Subcutaneous abdominal adipose tissue (tissue), 5 donors: Measurements from ENCODE around the gene TMEM263.
"Not testable (repeated sequence)": the region's sequence is repeated elsewhere in the genome, so short reads cannot be mapped to it uniquely, and the experiment has no call there.

Experiments
- H3K27ac ChIP-seq: one replicate; pipeline ENCODE4 v1.7.0; 2013; ENCODE audit warnings: low read depth, mild to moderate bottlenecking, inconsistent platforms, low read length, moderate library complexity
- H3K27me3 ChIP-seq, 5 donors: one replicate each; pipeline ENCODE4 v1.7.0; 2013; ENCODE audit warnings: low read length in 5 of 5, inconsistent platforms in 1 of 5; ENCODE audit not compliant: control insufficient read depth in 5 of 5, insufficient read depth in 4 of 5
- H3K36me3 ChIP-seq, 5 donors: one replicate each; pipeline ENCODE4 v1.7.0; 2013; ENCODE audit warnings: low read length in 5 of 5; ENCODE audit not compliant: control insufficient read depth in 5 of 5, insufficient read depth in 5 of 5
- H3K4me1 ChIP-seq, 5 donors: one replicate each; pipeline ENCODE4 v1.7.0; 2013; ENCODE audit warnings: low read length in 5 of 5, mild to moderate bottlenecking in 3 of 5, moderate library complexity in 1 of 5; ENCODE audit not compliant: control insufficient read depth in 5 of 5, insufficient read depth in 5 of 5
- H3K4me3 ChIP-seq, 5 donors: one replicate each; pipeline ENCODE4 v1.7.0; 2013; ENCODE audit warnings: low read length in 5 of 5, low read depth in 1 of 5
- H3K9ac ChIP-seq, 5 donors: one replicate each; pipeline ENCODE4 v1.7.0; 2013; ENCODE audit warnings: low read length in 5 of 5, mild to moderate bottlenecking in 4 of 5, moderate library complexity in 3 of 5
- H3K9me3 ChIP-seq, 5 donors: one replicate each; pipeline ENCODE4 v1.7.0; 2013; ENCODE audit warnings: low read length in 5 of 5; ENCODE audit not compliant: control insufficient read depth in 5 of 5
- donor health status: healthy.
- donor health status: healthy.
- donor health status: healthy.
- donor health status: healthy.
- donor health status: healthy.

TMEM263 gene

GRCh38 chr12:106999446-106999845 is 43.7 kb downstream of the TMEM263 start:
- H3K36me3 ChIP-seq: peaks cover 6 to 26% (median 8%) of the 10 kb centered on the region in 5 donors
- H3K9me3 ChIP-seq: no peaks in the 10 kb centered on the region
- no peak overlapping the region for H3K4me3 ChIP-seq
- no peak overlapping the region for H3K27ac ChIP-seq
- no peaks in the 10 kb centered on the region for H3K27me3 ChIP-seq
- peaks cover 0 to 5% (median 0%) of the 10 kb centered on the region in 5 donors for H3K4me1 ChIP-seq
- no peak overlapping the region for H3K9ac ChIP-seq

GRCh38 chr12:107002665-107003064 is 47.0 kb downstream of the TMEM263 start:
- peaks cover 0 to 11% (median 3%) of the 10 kb centered on the region in 5 donors for H3K36me3 ChIP-seq
- H3K9ac ChIP-seq, H3K27me3 ChIP-seq, H3K4me1 ChIP-seq, H3K9me3 ChIP-seq, H3K27ac ChIP-seq, H3K4me3 ChIP-seq: not testable (repeated sequence)

- Histone ChIP-seq H3K4me1 (no peaks in the 10 kb centered on the region), H3K27ac (no peak overlapping the region), H3K9ac (no peak overlapping the region), H3K36me3 (no peaks in the 10 kb centered on the region), H3K9me3 (no peaks in the 10 kb centered on the region), H3K27me3 (no peaks in the 10 kb centered on the region), H3K4me3 (no peak overlapping the region)
Measured at GRCh38 chr12:107007411-107007810, 51.7 kb downstream of the TMEM263 start.

- no peak overlapping the region for H3K4me3 ChIP-seq
- no peaks in the 10 kb centered on the region for H3K27me3 ChIP-seq
- no peaks in the 10 kb centered on the region for H3K36me3 ChIP-seq
- no peaks in the 10 kb centered on the region for H3K4me1 ChIP-seq
- H3K9me3 ChIP-seq: no peaks in the 10 kb centered on the region
- H3K9ac ChIP-seq: no peak overlapping the region
- no peak overlapping the region for H3K27ac ChIP-seq
Measured at GRCh38 chr12:107011519-107011918, 55.8 kb downstream of the TMEM263 start.

GRCh38 chr12:107012736-107013425 is 57.2 kb downstream of the TMEM263 start:
- H3K27me3 ChIP-seq: no peaks in the 10 kb centered on the region

GRCh38 chr12:107014055-107014454 is 58.3 kb downstream of the TMEM263 start:
- H3K4me1 ChIP-seq: no peaks in the 10 kb centered on the region
- no peak overlapping the region for H3K4me3 ChIP-seq
- H3K9me3 ChIP-seq: no peaks in the 10 kb centered on the region
- no peak overlapping the region for H3K9ac ChIP-seq
- H3K36me3 ChIP-seq: peaks cover 0 to 4% (median 0%) of the 10 kb centered on the region in 5 donors
- H3K27ac ChIP-seq: no peak overlapping the region
- H3K27me3 ChIP-seq: no peaks in the 10 kb centered on the region

More at GRCh38 chr12:107012736-107013425, 57.2 kb downstream of the TMEM263 start:
- Histone ChIP-seq H3K9me3 (no peaks in the 10 kb centered on the region), H3K4me3 (no peak overlapping the region), H3K4me1 (no peaks in the 10 kb centered on the region), H3K9ac (no peak overlapping the region), H3K36me3 (peaks cover 0 to 4% (median 0%) of the 10 kb centered on the region in 5 donors), H3K27ac (no peak overlapping the region)

- H3K27me3 ChIP-seq: no peaks in the 10 kb centered on the region
- no peak overlapping the region for H3K9ac ChIP-seq
Measured at GRCh38 chr12:107017042-107017441, 61.3 kb downstream of the TMEM263 start.

GRCh38 chr12:107019546-107019945 is 63.8 kb downstream of the TMEM263 start:
- H3K27ac ChIP-seq: no peak overlapping the region
- no peak overlapping the region for H3K9ac ChIP-seq
- no peaks in the 10 kb centered on the region for H3K27me3 ChIP-seq
- no peak overlapping the region for H3K4me3 ChIP-seq
- no peaks in the 10 kb centered on the region for H3K9me3 ChIP-seq
- H3K4me1 ChIP-seq: no peaks in the 10 kb centered on the region
- H3K36me3 ChIP-seq: peaks cover 0 to 6% (median 3%) of the 10 kb centered on the region in 5 donors

More at GRCh38 chr12:107017042-107017441, 61.3 kb downstream of the TMEM263 start:
- Histone ChIP-seq H3K36me3 (peaks cover 0 to 6% (median 3%) of the 10 kb centered on the region in 5 donors), H3K4me3 (no peak overlapping the region), H3K4me1 (no peaks in the 10 kb centered on the region), H3K9me3 (no peaks in the 10 kb centered on the region), H3K27ac (no peak overlapping the region)
